D721Med (cell line): ENCODE data around the gene LRP1B.

Experiments used
- DNase-seq: peaks from one replicate; pipeline ENCODE4 v3.0.0; 2011; ENCODE audit warnings: low spot score; ENCODE audit not compliant: insufficient read length
- FAIRE-seq: peaks from 2 replicates; lab custom pipeline; 2011; peaks lifted over from hg19 to GRCh38; lab: Jason Lieb, UNC
- CTCF ChIP-seq: IDR thresholded peaks from 2 replicates; pipeline ENCODE4 v1.5.1; 2012; ENCODE audit warnings: mild to moderate bottlenecking, control low read depth; ENCODE audit not compliant: insufficient read depth; ENCODE audit errors: missing control alignments

The LRP1B gene

GRCh38 chr2:141967980-141968379 is 162.8 kb downstream of the LRP1B start:
- no peak for TF ChIP-seq CTCF
- peak; percentile 38 for FAIRE-seq
- DNase-seq = no peak

- TF ChIP-seq CTCF = no peak
- no peak for DNase-seq
- FAIRE-seq = no peak
Measured at GRCh38 chr2:141967503-141967902, 163.3 kb downstream of the LRP1B start.

GRCh38 chr2:141959941-141960340 is 170.9 kb downstream of the LRP1B start:
- TF ChIP-seq CTCF = no peak
- FAIRE-seq (peak; percentile 6), DNase-seq (no peak)

- FAIRE-seq (no peak), DNase-seq (no peak)
- TF ChIP-seq CTCF = no peak
Measured at GRCh38 chr2:141959016-141959415, 171.8 kb downstream of the LRP1B start.

- no peak for FAIRE-seq
- no peak for TF ChIP-seq CTCF
Measured at GRCh38 chr2:141957827-141958450, 172.9 kb downstream of the LRP1B start.

GRCh38 chr2:141957321-141957720 is 173.5 kb downstream of the LRP1B start:
- TF ChIP-seq CTCF = no peak
- FAIRE-seq (no peak), DNase-seq (no peak)

More at GRCh38 chr2:141957827-141958450, 172.9 kb downstream of the LRP1B start:
- no peak for DNase-seq

- DNase-seq = no peak
- no peak for TF ChIP-seq CTCF
- FAIRE-seq = no peak
Measured at GRCh38 chr2:141947396-141948114, 183.3 kb downstream of the LRP1B start.
